HG02870 (cell line): Measurements from ENCODE around the gene PIGU.
A peak's percentile ranks its signal among the peaks of the same experiment; 100 is the strongest.
"Not testable (repeated sequence)": the region's sequence is repeated elsewhere in the genome, so short reads cannot be mapped to it uniquely, and the experiment has no call there.

Source experiments
- ATAC-seq: cut with Tn5 transposase; IDR thresholded peaks from one replicate; pipeline ENCODE4 v1.9.1; 2021; ENCODE audit warnings: mild to moderate bottlenecking, moderate library complexity; ENCODE audit not compliant: unreplicated experiment

The PIGU gene

DNA sequence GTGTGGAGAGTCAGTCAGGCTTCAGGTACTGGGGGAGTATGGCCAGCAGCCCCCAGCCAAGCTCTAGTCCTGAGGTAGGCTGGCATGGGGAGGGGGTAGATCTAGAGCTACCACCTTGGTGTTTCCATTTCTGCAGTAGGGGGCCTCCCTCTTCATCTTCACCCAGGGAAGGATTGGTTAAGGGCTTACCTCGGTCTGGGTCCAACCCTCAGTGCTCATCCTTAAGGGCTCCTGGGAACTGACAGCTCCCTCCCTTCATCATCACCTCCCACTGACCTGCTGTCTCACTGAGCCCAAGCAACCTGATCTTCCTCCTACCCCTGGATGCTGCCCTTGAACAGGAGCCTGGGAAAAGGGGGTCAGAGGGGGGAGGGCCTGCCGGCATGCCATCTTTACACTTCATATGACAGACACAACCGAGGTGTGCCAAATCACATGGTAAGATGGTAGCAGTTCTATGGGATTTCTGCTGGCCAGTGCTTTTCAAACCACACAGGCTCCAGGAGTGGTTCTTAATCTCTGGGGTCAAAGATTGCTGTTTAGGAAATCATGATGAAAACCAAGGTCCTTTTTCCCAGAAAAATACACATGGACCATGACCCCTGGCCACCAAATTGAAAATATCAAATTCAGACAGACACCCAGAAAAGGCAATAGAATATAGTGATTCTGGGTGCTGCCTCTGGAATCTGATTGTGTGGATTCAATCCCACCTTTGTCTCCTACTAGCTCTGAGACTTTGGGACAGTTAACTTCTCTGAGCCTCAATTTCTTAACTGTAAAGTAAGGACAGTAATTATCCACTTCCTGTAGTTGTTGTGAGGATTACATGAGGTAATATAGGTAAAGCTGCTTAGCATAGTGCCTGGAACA is 30.3 kb upstream of the PIGU start:
- no peak for ATAC-seq

DNA sequence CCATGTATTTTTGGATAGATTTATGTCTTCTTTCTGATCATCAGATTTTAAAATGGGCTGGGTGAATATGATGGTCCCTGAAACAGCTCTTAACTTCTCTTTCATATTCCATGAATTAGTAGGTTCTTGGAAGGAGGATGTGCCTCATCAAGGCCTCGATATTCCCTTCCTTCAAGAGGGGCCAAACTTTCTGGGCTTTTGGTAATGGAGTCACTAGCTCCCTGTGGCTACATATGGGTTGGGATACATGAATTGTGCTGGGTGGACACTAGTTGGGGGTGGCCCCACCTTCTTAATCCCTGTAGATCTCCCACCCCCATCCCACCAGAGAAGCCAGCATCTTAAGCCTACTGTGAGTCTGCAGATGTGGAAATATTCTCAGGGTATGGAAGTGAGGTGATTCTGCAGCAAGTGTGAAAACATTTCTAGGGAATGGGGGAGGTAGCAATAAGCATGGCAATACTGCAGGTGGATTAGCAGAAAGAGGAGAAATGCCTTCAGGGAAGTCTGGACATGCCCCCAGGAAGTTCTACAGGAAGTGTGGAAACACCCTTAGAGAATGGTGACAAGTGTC is 29.5 kb upstream of the PIGU start:
- no peak for ATAC-seq

DNA sequence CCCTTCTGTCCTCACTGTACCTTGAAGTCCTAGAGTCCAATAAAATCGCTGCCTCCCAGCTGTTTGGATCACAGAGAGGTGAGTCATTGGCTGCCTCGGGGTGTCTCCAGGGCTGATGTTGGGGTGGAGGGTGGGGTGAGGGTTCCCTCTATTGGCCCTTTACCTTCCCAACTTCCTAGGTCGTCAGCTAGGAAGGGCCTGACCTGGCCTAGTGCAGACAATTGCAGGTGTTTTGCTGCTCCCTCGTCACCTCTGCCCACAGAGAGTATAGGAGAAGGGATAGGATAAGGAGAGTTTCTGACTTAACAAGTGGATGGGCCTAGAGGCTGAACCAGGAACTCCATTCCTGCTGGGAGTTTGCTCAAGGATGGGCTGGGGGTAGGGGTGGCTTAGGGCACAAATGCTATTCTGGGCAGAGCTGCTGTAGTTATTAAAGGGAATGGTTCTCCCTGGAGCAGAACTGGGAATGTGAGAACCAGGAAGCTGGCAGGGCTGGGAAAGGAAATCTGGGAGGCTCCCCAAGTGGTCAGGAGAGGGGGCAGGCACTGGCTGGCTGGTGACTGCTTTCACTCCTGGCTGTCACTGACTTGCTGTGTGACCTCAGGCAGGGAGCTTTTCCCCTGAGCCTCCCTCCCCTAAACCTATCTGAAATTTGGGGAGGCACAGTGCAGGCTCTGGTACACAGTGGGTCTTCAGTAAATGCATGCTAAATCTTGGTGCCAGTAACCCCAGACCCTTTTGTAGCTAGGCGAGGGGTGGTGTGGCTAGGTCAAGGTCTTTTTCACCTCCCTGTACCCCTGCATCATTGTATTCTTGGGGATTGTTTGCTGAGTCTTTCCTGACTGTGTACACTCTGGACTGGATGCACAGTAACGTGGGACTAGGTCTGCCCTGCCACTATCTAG is 28.8 kb upstream of the PIGU start:
- ATAC-seq: no peak

GRCh38 chr20:34705008-34705396 is 28.1 kb upstream of the PIGU start:
- no peak for ATAC-seq

DNA sequence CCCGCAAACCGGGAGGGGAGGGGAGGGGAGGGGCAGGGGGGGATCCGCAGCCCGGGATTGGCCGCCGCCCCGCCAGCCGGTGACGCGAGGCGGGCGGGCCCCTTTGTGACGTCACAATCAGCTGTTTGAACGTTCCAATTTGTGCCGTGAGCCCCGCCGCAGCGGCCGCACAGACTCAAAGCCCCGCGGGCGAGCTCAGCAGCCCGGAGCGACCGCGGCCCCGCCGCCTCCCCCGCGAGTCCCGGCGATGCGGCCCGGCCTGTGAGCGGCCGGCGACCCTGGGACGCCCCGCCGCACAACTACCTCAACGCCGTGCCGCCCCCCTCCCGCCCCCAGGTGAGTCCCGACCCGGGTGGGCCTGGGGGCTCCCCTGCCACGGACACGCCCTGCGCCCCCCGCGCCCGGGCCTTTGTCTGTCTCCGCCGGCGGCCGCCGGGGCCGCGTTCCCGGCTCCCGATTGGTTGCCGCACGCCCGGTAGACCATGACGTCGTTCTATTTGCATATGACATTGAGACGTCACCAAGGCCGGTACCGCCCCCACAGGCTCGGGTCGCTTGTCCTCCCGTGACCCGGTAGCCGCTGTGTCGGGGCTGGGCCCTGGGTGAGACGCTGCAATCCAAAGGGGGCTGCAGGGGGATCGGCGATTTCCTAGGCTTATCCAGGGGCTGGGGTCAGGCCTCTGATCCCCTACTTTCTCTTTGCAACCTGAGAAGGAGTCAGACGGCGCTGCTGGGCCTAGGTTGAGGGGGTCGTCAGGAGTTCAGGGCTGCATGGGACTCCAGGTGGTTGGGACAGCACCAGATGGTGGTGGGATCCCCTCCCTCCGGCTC is 27.5 kb upstream of the PIGU start, which contains the start of gene TP53INP2:
Gene TP53INP2, plus strand, starts transcription at position 168 of the 831 bp plus-strand sequence. CDS start 4,396 bp downstream, outside the sequence.
- peak; percentile 51 for ATAC-seq

GRCh38 chr20:34703424-34704176 is 26.7 kb upstream of the PIGU start:
- ATAC-seq: no peak

DNA sequence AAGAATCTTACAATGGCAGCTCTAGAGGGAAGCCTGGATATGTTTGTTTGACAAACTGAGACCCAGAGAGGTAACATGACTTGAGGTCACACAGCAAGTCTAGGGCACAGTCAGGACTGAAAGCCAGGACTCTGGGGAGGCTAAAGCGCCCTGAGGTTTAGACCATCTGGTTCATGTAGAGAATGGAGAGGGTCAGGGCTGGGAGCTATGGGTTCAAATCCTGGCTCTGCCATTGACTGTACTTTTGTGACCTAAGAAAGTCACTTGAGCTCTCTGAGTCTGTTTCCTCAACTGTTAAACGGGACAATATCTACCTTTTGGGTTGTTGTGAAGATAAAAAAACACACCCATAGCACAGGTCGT is 26.1 kb upstream of the PIGU start:
- no peak for ATAC-seq

DNA sequence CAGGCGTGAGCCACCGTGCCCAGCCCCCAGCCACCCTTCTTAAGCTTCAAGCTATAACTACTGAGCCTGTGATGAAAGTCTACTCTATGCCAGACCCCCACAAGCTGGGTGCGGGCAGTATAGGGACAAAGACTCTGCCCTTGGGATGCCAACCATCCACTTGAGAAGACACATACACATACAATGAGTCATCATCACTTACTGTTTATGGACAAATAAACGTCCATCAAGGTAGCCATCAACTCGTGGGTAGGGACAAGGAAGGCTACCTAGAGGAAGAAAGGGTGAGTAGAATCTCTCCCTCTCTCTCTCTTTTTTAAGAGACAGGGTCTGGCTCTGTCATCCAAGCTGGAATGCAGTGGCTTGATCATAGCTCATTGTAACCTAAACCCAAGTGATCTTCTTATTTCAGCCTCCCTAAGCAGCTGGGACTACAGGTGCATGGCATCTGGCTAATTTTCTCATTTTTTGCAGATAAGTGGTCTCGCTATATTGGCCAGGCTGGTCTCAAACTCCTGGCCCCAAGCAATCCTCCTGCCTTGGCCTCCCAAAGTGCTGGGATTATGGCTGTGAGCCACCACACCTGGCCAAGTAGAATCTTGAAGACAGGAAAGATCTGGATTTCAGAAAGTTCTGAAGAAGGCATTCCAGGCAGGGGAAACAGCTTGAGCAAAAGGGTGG is 24.7 kb upstream of the PIGU start:
- ATAC-seq: no peak

- no peak for ATAC-seq
Measured at GRCh38 chr20:34693414-34693813, 16.5 kb upstream of the PIGU start.

DNA sequence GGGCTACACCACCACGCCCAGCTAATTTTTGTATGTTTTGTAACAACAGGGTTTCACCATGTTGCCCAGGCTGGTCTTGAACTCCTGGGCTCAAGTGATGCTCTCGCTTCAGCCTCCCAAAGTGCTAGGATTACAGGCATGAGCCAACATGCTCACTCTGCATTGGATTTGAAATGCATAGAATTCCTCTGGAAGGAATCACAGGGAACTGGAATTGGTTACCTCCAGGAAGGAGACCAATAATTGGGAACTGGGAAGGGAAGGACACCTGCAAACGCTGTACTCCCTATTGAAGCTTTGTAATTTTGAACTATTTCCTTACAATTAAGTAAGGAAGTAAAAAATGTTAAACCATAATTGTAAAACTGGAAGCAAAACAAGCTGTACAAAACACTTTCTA is 14.9 kb upstream of the PIGU start:
- ATAC-seq: no peak

DNA sequence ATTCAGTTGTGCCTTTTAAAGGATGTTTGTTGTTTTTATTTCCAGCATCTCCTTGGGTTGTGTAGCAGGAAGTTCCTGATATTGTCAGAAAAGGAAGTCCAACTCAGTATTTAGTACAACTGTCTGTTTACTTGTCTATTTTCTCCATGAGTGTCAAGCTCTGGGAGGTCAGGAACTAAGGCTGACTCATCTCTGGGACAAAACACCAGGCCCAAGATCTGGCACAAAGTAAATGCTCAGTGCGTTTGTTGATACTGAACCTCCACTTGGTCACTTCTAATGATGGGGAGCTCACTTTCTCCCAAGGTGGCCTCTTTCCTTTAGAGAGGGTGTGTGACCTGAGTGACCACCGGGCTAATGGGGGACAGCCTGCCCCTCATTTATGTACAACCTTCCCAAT is 12.6 kb upstream of the PIGU start:
- ATAC-seq: no peak

- ATAC-seq: no peak
Measured at GRCh38 chr20:34683667-34684066, 6.8 kb upstream of the PIGU start.

DNA sequence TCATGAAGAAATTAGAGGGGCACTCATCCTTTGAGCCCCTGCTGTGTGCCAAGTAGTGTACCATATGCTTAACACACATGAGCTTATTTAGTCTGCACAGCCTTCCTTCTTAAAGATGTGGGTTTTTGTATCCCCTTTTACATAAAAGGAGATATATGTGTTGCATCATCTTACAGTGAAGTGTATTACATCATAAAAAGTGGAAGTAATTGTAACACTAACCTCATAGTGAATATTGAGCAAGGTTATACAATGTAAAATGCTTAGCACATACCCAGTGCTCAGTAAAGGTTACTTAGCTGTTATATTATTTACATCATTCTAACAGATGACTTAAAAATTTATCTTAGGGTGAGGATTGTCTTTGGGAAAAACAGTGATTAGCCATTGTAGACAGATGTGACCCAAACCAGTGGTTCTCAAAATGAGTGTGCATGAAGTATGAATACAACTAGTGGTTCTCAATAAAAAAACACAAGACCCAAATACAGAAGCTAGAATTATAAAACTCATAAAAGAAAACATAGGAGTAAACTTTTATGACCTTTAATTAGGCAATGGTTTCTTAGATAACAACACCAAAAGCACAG is 3.8 kb upstream of the PIGU start:
- ATAC-seq: no peak

DNA sequence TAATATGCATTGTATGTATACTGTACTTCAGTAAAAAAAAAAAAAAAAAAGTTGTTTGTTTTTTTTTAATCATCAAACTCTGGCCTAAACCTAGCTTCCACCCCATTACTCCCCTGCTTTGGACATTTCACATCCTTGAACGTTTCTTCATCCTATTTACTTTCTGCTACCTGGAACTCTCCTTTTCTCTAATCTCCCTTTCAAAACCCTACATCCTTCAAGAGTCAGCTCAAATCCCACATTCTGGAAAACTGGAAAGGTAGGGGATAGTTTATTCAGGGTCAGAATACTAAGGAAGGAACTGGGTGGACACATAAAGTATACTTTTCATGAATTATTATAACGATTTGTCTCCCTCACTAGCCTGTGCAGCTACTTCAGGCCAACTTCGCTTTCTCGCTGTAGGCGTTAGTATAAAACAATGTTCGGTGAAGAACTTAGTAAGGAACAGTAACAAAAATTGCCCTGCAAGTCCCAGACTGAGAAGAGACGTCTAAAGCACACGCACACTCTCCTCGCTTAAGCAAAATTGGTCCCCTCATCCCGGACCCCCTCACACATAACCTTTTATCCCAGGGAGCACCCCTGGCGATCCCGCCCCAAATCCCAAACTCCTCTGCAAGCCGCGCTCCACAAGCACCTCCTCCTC is 775 bp downstream of the PIGU start:
- no peak for ATAC-seq

DNA sequence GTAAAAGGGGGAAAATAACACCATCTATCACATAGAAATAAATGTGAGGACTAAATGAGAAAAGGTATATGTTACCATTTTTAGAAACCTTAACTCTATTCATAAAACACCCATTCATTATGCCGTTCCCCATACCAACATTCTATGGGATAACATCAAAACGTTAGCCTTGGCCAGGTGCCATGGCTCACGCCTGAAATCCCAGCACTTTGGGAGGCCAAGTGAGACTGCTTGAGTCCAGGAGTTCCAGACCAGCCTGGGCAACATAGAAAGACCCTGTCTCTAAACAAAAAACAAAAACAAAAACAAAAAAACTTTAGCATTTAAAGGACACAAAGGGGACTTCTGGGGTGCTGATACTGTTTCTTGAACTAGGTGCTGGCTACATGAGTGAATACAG is 1.3 kb downstream of the PIGU start:
- ATAC-seq: no peak

DNA sequence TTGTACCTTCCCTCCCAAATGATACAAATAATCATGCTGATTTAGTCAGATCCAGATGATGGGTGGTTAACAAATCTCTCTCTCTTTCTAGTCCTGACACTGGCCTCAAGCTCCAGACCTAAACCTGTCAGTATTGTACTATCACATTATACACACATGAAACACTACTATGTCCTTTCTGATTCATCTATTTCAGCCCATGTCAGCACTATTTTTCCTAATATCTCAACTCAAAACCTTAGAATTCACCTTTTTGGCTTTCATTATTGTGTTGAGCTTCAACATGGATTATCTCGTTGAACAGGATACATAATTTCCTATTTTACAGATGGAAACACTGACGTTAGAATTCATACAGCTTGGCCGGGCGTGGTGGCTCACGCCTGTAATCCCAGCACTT is 3.5 kb downstream of the PIGU start:
- ATAC-seq: no peak

DNA sequence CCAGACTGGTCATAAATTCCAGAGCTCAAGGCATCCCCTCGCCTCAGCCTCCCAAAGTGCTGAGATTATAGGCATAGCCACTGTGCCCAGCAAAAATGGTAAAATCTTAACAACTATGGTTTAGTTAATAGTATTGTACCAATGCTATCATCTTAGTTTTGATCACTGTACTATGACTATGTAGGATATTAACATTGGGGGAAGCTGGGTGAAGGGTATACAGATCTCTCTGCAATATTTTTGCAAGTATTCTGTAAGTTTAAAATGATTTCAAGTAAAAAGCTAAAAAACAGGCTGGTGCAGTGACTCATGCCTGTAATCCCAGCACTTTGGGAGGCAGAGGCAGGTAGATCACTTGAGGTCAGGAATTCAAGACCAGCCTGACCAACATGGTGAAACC is 7.8 kb downstream of the PIGU start:
- ATAC-seq: no peak

GRCh38 chr20:34664751-34665150 is 12.1 kb downstream of the PIGU start:
- ATAC-seq: not testable (repeated sequence)
